T-helper 2 cell (primary cell): ENCODE results near the gene KIF27.
"Not testable (repeated sequence)": the region's sequence is repeated elsewhere in the genome, so short reads cannot be mapped to it uniquely, and the experiment has no call there.

ENCODE experiments used
- DNase-seq, 5 experiments: peaks; one replicate each; pipeline versions ENCODE4 v3.0.0 to v3.0.0-alpha.2; 2012 to 2022

Gene KIF27

DNA sequence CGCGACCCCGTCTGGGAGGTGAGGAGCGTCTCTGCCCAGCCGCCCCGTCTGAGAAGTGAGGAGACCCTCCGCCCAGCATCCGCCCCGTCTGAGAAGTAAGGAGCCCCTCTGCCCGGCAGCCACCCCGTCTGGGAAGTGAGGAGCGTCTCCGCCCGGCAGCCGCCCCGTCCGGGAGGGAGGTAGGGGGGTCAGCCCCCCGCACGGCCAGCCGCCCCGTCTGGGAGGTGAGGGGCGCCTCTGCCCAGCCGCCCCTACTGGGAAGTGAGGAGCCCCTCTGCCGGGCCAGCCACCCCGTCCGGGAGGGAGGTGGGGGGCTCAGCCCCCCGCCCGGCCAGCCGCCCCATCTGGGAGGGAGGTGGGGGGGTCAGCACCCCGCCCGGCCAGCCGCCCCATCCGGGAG is 117.3 kb downstream of the KIF27 start:
- not testable (repeated sequence) for DNase-seq

DNA sequence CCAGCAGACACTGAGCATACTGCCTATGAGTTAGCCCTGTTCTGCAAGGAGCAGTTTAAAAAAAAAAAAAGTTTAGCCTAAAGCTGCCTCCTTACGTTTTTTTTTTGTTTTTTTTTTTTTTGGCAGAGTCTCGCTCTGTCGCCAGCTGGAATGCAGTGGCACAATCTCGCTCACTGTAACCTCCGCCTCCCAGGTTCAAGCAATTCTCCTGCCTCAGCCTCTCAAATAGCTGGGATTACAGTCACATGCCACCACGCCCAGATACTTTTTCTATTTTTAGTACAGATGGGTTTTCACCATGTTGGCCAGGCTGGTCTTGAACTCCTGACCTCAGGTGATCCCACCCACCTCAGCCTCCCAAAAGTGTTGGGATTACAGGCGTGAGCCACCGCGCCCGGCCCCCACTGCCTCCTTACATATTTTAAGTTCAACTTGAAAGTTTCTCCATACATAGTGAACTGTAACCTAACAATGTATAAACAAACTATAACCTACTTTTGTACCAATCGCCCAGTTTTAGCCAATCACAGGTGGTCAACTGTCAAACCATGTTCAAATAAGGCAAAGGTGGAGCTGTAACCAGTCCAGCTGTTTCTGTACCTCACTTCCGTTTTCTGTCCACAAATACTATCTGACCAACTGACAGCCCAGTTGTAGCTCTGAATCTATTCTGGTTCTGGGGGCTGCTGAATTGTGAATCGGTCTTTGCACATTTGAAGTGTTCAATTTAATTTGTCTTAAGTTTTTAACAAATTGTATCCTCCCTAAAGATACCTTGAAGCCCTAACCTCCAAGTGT is 120.8 kb downstream of the KIF27 start:
- DNase-seq: no peak

GRCh38 chr9:83794051-83794450 is 127.2 kb downstream of the KIF27 start:
- DNase-seq: no peak

DNA sequence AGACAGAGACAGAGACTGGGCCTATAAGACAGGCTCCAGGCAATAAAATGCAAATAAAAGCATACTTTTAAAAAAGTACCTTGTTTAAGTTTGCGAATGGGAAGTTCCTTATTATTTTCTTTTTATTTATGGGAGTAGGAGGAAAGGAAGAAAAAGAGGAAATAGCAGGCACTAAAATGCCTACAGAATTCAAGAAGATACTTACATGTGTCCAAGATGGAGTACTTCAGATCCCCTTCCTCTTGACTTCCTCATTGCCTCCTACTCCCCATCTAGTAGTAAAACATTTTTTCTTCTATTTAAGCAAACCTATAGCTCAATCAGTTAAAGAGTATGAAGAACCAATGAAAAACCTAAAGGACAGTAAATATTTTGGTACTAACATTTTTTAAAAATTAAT is 128.5 kb downstream of the KIF27 start:
- no peak for DNase-seq
